DMS153 (cell line): ENCODE results near the gene TNN.
"Not testable (repeated sequence)": the region's sequence is repeated elsewhere in the genome, so short reads cannot be mapped to it uniquely, and the experiment has no call there.

Experiments used
- DNase-seq: peaks from one replicate; lab custom pipeline; 2025; lab: John Stamatoyannopoulos, UW

TNN gene

GRCh38 chr1:175070818-175071217 lies 3.2 kb downstream of the TNN start:
- DNase-seq = no peak

- no peak for DNase-seq
These were observed 3.8 kb downstream of the TNN start for GRCh38 chr1:175071276-175071943.

- DNase-seq = peak; percentile 45
These were observed 4.7 kb downstream of the TNN start for GRCh38 chr1:175072099-175072951.

- DNase-seq = no peak
These were observed 5.4 kb downstream of the TNN start for GRCh38 chr1:175073061-175073460.

GRCh38 chr1:175073633-175074032 lies 6.0 kb downstream of the TNN start:
- no peak for DNase-seq

GRCh38 chr1:175075572-175076568 lies 8.2 kb downstream of the TNN start:
- no peak for DNase-seq

- DNase-seq = no peak
These were observed 9.9 kb downstream of the TNN start for GRCh38 chr1:175077356-175078030.

GRCh38 chr1:175078629-175079028 lies 11.0 kb downstream of the TNN start:
- no peak for DNase-seq

- DNase-seq = no peak
These were observed 11.7 kb downstream of the TNN start for GRCh38 chr1:175079338-175079737.

- no peak for DNase-seq
These were observed 12.4 kb downstream of the TNN start for GRCh38 chr1:175080030-175080429.

- DNase-seq = no peak
These were observed 14.3 kb downstream of the TNN start for GRCh38 chr1:175081983-175082382.

- DNase-seq = no peak
These were observed 20.9 kb downstream of the TNN start for GRCh38 chr1:175088525-175088951.

- peak; percentile 13 for DNase-seq
These were observed 21.6 kb downstream of the TNN start for GRCh38 chr1:175089136-175089718.

- DNase-seq = no peak
These were observed 23.1 kb downstream of the TNN start for GRCh38 chr1:175090780-175091179.

GRCh38 chr1:175094626-175095025 lies 27.0 kb downstream of the TNN start:
- DNase-seq = peak; percentile 13

- no peak for DNase-seq
These were observed 27.4 kb downstream of the TNN start for GRCh38 chr1:175095069-175095468.

- no peak for DNase-seq
These were observed 28.5 kb downstream of the TNN start for GRCh38 chr1:175095978-175096607.

- DNase-seq = no peak
These were observed 29.7 kb downstream of the TNN start for GRCh38 chr1:175097361-175097760.

- DNase-seq = no peak
These were observed 32.3 kb downstream of the TNN start for GRCh38 chr1:175099916-175100315.

GRCh38 chr1:175102166-175102565 lies 34.5 kb downstream of the TNN start:
- DNase-seq = not testable (repeated sequence)

- not testable (repeated sequence) for DNase-seq
These were observed 38.9 kb downstream of the TNN start for GRCh38 chr1:175106536-175106935.
